Fibroblast of skin of left quadriceps (primary cell): ENCODE measurements around the gene SERPINH1.

ENCODE experiments used
- DNase-seq, 2 experiments: peaks; one replicate each; pipeline ENCODE4 v3.0.0-alpha.2; 2013; ENCODE audit warnings: low read depth in 2 of 2

SERPINH1 gene

DNA sequence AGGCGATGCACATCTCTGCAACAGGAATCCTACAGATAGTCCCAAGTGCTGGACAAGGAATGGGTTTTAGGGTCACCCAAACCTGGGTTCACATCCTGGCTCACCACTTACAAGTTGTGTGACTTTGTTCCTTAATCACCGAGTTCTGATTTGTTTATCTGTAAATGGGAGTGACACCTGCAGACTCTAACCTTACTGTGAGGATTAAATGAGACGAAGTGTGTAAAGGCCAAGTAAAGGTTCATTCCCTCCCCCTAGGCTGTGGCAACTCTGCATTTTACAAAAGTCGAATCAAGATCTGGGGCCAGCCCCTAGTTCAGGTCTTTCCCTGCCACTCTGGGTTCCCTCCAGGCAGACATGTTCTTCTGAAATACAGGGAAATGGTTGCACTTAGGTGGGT is 34.9 kb downstream of the SERPINH1 start:
- no peak for DNase-seq

GRCh38 chr11:75597636-75598035 is 35.6 kb downstream of the SERPINH1 start:
- DNase-seq, result no peak

GRCh38 chr11:75598264-75598663 is 36.2 kb downstream of the SERPINH1 start:
- DNase-seq, result no peak

DNA sequence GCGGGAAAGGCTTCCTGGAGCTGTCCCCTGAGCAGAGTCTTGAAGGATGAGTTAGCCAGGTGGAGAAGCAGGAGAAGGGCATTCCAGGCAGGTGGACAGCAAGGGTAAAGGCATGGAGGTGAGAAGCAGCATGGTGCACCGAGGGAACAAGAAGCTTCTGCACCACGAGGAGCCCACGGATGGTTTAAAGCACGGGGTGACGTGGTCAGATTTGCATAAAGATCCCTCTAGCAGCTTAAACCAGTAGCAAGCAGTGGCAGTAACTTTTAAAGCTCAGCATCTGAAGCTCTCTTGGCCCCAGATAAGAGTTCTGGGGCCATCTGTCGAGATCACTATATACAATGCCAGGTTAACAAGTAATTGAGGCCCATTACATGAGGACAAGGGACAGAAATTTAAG is 36.8 kb downstream of the SERPINH1 start:
- no peak for DNase-seq

DNA sequence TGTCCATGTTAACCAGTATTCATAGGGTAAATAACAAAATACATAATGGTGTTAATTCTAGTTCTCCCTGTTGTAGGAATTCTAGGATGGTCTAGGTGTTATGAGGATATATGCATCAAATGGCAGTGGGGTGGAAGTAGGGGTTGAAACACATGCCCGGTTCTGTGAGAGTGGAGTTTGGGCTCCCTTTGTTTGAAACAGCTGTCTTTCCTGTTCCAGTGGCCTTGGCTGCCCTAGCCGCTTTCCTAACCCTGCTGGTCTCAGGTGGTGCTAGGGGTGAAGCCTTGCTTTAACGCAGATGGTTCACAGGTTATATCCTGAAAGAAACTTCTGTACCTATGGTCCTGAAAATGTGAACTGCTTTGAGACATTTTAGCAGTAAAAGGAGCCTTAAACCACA is 38.3 kb downstream of the SERPINH1 start:
- DNase-seq, result no peak

- DNase-seq, result no peak
These were observed 39.4 kb downstream of the SERPINH1 start for GRCh38 chr11:75601494-75601893.

DNA sequence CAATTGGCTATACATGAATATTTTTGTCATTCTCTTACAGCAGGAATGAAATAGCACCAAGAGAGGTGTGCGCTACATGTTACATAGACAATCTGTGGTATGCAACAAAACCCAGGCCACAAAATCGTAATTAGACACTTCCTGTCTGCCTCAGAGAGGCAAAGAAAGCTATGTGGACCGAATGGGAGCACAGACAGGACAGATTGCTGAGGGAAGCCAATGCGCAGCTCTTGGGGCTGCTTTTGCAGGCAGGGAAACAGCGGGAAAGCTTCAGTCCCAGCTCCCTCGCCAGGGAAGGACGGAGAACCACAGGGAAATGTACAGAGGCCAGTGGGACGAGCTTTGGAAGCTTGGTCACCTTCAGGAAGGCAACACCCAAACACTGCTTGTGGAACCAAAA is 40.9 kb downstream of the SERPINH1 start:
- DNase-seq, result peak in 1 of 2 experiments; percentile 42

DNA sequence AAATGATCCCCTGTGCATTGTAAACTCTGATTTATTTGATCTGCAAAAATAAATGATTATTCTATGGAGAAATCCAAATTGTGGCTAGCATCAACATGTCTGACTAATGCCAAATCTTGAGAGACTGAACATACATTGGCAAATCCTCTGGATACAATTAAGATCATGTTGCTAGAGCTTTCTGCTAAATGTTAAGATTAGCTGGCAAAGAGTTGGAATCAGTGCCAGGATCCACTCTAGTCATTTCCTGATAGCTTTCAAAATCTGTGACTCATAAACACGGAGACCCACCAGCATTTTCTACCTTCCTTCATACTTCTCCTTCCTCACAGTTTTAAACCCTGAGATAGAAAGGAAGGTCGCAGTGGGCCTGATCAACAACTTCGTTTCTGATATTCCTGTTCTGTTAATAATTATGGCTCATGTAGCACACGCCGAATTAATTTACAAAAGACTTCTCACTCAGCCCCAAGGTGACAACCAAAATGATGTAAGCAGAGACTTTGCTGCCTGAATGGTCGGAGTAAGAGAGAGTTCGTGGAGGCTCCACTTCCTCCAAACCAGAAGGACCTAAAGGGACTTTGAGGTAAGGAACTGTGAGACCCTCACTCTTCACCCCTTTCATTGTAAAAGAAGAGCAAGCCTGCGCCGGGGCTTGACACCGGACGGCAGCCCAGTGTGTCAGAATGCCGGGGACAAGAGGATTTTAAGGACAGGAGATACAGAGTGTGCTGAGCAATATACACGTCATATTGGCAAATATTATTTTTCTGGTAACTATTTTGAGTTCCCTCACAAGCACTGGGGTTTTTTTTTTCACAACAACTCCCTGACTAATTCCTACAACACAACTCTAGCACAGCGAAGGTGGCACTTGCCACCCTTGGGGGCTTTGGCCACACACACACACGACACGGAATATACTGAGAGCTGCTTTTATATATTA is 42.0 kb downstream of the SERPINH1 start:
- peak; percentile 88 to 89 for DNase-seq

- DNase-seq, result no peak
These were observed 44.0 kb downstream of the SERPINH1 start for GRCh38 chr11:75606099-75606498.

DNA sequence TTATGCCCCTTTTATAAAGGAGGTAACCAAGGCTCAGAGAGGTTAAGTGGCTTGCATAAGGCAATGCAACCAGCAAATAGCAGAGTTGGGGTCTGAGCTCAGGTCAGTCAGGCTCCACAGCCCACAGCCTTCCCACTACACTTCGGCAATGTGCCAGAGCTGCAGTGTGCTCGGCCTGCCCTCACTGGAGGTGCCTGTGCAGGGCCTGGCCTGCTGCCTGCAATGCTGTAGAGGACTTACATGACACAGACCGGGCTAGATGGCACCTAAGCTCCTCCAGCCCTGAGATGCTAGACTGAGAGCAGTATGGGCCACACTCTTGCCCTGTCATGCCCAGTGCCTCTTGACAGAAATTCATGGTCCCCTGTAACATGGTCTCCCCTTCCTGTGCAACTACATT is 49.8 kb downstream of the SERPINH1 start:
- DNase-seq, result no peak

GRCh38 chr11:75615751-75616150 is 53.7 kb downstream of the SERPINH1 start:
- no peak for DNase-seq

DNA sequence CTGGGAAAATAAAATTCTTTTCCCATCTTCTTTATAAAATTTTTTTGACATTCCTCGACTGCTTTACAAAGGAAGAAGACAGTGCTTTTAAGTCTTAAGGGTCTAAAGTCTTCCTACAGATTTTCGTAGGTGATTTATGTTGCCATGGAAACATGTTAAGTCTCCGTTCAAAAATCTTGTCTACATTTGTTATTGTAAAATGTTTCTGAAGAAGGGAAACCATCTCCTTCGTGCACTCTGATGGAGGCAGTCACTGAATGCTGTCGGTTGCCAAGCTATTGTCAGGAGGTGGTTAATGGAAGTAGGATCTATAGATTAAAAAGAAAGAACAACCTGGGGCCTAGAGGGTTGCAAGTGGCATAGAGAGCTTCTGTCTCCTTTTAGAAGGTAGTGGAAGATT is 54.2 kb downstream of the SERPINH1 start:
- no peak for DNase-seq
